C4-2B (cell line): ENCODE data around the gene PLK5.

ENCODE experiments used
- H3K27ac ChIP-seq: fragments of 450-650 bp; 2 replicates; pipeline ENCODE4 v1.5.1; 2017
- CTCF ChIP-seq: fragments of 450-650 bp; conservative IDR thresholded peaks from 2 replicates; pipeline ENCODE4 v1.5.1; 2017; ENCODE audit warnings: mild to moderate bottlenecking
- ZFX ChIP-seq: fragments of 450-650 bp; IDR thresholded peaks from 2 replicates; pipeline ENCODE4 v1.6.1; 2017

PLK5 gene

GRCh38 chr19:1482361-1483130 lies 41.3 kb upstream of the PLK5 start:
- TF ChIP-seq ZFX: no peak
- H3K27ac ChIP-seq: no peak overlapping the region

- no peak overlapping the region for H3K27ac ChIP-seq
- TF ChIP-seq ZFX (no peak), CTCF (no peak)
These were observed 40.5 kb upstream of the PLK5 start for GRCh38 chr19:1483131-1483978.

GRCh38 chr19:1483979-1484428 lies 39.9 kb upstream of the PLK5 start:
- no peak overlapping the region for H3K27ac ChIP-seq
- TF ChIP-seq CTCF (no peak), ZFX (no peak)

- no peak for TF ChIP-seq CTCF
- TF ChIP-seq ZFX: no peak
These were observed 36.9 kb upstream of the PLK5 start for GRCh38 chr19:1486720-1487575.

GRCh38 chr19:1487576-1488281 lies 36.1 kb upstream of the PLK5 start:
- H3K27ac ChIP-seq: no peak overlapping the region
- TF ChIP-seq ZFX (no peak), CTCF (no peak)

More at GRCh38 chr19:1486720-1487575, 36.9 kb upstream of the PLK5 start:
- H3K27ac ChIP-seq: no peak overlapping the region

GRCh38 chr19:1488282-1488601 lies 35.6 kb upstream of the PLK5 start:
- no peak overlapping the region for H3K27ac ChIP-seq
- TF ChIP-seq CTCF (no peak), ZFX (no peak)
